Prostate gland (tissue), 2 donors: ENCODE measurements around the gene B4GALT4. TPM values are rescaled to one million over a fixed set of nuclear protein-coding genes. Genes with fewer than 3 reads are reported as not detected.

Experiments used
- DNase-seq: peaks from one replicate; pipeline ENCODE4 v3.0.0-alpha.2; 2019; ENCODE audit warnings: low spot score
- H3K27ac ChIP-seq, 2 donors: fragments of 200-600 bp; sonication (generic); 2 replicates each; pipeline ENCODE4 v1.5.1; 2017 to 2019
- H3K27me3 ChIP-seq: fragments of 200-600 bp; sonication (generic); replicated peaks from 2 replicates; pipeline ENCODE4 v1.5.1; 2019; ENCODE audit not compliant: insufficient read depth
- H3K36me3 ChIP-seq, 2 donors: fragments of 200-600 bp; sonication (generic); 1 replicate in 1 of 2; 2 replicates in 1 of 2; pipeline versions ENCODE4 v1.5.1 to v1.8.1; 2017 to 2019
- H3K4me1 ChIP-seq: fragments of 200-600 bp; sonication (generic); replicated peaks from 2 replicates; pipeline ENCODE4 v1.5.1; 2019
- H3K4me3 ChIP-seq, 2 donors: fragments of 200-600 bp; sonication (generic); 2 replicates each; pipeline ENCODE4 v1.5.1; 2017 to 2019
- H3K9me3 ChIP-seq: fragments of 200-600 bp; sonication (generic); 2 replicates; pipeline ENCODE4 v1.5.1; 2017
- POLR2A ChIP-seq: fragments of 450-650 bp; IDR thresholded peaks from one replicate; pipeline ENCODE4 v1.6.1; 2016; ENCODE audit warnings: antibody characterized with exemption, mild to moderate bottlenecking
- POLR2AphosphoS5 ChIP-seq: sonication (generic); formaldehyde crosslinking; IDR thresholded peaks from one replicate; pipeline ENCODE4 v1.6.1; 2017; ENCODE audit warnings: antibody characterized with exemption
- WGBS: methylation state at CpG from one replicate; pipeline ENCODE4 v1.1.5; 2018; 5-methylcytosine and 5-hydroxymethylcytosine counted together
- intact Hi-C: fragments of 100-400 bp; cut with DNase I; formaldehyde crosslinking; loops from one replicate; pipeline ENCODE4 v1.14.2; 2022
- total RNA-seq, 2 donors: library from RNA; depleted of rRNA; stranded (reverse); fragments of >200 nt; gene quantifications; one replicate each; pipeline ENCODE4 v1.1.0, GENCODE V29; 2016
- TF ChIP-seq, protein P1 (sequence below), 4 experiments: fragments of 200-600 bp in 2 of 4; fragments of 450-650 bp in 2 of 4; sonication (generic) in 2 of 4; IDR thresholded peaks; 1 replicate in 3 of 4; 2 replicates in 1 of 4; pipeline ENCODE4 v1.5.1; 2016 to 2019; ENCODE audit warnings: antibody characterized with exemption in 4 of 4, mild to moderate bottlenecking in 2 of 4, moderate library complexity in 2 of 4

Gene B4GALT4
- total RNA-seq, 2 donors from 2014 or later = 12.8 to 19.0 TPM

DNA sequence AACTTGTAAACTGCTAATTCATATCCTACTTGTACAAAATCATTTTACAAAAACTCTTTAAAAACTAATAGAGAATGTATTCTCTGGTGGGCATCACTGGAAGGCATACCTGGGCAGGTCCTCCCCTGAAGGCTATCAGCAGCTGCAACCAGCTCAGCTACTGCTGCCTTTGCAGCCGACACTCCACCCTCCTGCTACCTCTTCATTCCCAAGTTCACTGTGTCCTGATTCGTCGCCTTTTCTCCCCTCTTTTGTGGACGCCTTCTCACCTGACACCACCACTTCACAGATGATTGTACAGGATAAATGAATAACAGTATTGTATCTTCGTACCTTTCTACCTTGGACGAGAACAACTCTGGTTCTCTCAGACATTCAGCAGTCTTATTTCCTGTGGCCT, 28.9 kb downstream of the B4GALT4 start:
- 79% methylated on average over 6 of the region's 6 CpGs for WGBS
- intact Hi-C loops = no loop called here
- Histone ChIP-seq H3K9me3 (no peaks in the 10 kb centered on the region), H3K27me3 (no peaks in the 10 kb centered on the region), H3K4me1 (no peaks in the 10 kb centered on the region), H3K4me3 (no peak overlapping the region), H3K36me3 (no peaks in the 10 kb centered on the region), H3K27ac (no peak overlapping the region)
- DNase-seq = no peak
- TF ChIP-seq POLR2A (no peak), POLR2AphosphoS5 (no peak)
- TF ChIP-seq, protein P1, sequence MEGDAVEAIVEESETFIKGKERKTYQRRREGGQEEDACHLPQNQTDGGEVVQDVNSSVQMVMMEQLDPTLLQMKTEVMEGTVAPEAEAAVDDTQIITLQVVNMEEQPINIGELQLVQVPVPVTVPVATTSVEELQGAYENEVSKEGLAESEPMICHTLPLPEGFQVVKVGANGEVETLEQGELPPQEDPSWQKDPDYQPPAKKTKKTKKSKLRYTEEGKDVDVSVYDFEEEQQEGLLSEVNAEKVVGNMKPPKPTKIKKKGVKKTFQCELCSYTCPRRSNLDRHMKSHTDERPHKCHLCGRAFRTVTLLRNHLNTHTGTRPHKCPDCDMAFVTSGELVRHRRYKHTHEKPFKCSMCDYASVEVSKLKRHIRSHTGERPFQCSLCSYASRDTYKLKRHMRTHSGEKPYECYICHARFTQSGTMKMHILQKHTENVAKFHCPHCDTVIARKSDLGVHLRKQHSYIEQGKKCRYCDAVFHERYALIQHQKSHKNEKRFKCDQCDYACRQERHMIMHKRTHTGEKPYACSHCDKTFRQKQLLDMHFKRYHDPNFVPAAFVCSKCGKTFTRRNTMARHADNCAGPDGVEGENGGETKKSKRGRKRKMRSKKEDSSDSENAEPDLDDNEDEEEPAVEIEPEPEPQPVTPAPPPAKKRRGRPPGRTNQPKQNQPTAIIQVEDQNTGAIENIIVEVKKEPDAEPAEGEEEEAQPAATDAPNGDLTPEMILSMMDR (IDR thresholded peaks at IDR 0.05) = no peak

DNA sequence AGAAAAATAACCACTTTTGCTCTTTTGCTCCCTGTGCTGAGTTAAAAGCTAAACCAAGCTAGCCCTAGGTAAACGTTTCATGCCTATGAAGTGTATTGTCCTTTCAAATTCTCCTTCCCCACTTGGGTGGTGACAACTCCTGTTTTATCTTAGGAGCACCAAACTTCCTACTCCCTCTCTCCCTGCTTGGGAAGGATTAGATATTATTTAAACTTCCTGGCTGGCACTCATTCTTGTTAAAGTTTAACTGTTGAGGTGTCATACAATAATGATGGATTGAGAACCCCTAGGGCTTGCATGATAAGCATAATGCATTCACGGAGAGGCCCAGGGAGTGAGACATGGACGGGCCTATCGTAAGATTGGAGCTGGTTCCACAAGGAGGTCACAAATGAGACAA, 29.5 kb downstream of the B4GALT4 start:
- 37% methylated on average over 4 of the region's 4 CpGs for WGBS
- intact Hi-C loops = no loop called here
- DNase-seq = no peak

DNA sequence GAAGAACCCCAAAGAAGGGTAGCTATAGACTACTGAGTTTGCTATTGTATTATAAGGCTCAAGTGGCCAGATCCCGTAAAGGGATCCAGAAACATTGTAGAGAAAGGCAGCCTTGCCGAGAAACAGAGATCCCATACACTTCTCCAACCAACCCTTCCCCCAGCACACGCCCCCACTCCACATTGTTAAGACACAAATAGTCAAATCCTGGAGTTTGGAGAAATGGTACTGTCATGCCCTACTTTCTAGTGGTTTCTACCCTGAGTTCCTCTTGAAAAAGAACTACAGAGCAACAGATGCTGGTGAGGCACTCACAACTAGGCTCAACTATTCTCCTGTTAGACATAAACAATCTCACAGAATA, 33.2 kb downstream of the B4GALT4 start:
- intact Hi-C loops = no loop called here
- Histone ChIP-seq H3K9me3 (no peaks in the 10 kb centered on the region), H3K4me1 (no peaks in the 10 kb centered on the region), H3K27ac (no peak overlapping the region), H3K4me3 (no peak overlapping the region), H3K27me3 (no peaks in the 10 kb centered on the region), H3K36me3 (no peaks in the 10 kb centered on the region)
- TF ChIP-seq, protein P1 (IDR thresholded peaks at IDR 0.05) = no peak
- TF ChIP-seq POLR2AphosphoS5 = no peak
- TF ChIP-seq POLR2A = no peak
- no peak for DNase-seq
- WGBS = 86% methylated on average over 3 of the region's 3 CpGs

More for the DNA sequence above, 29.5 kb downstream of the B4GALT4 start:
- Histone ChIP-seq H3K4me3 (no peak overlapping the region), H3K36me3 (no peaks in the 10 kb centered on the region), H3K27ac (no peak overlapping the region), H3K4me1 (no peaks in the 10 kb centered on the region), H3K27me3 (no peaks in the 10 kb centered on the region), H3K9me3 (no peaks in the 10 kb centered on the region)
- TF ChIP-seq, protein P1 (IDR thresholded peaks at IDR 0.05) = no peak
- no peak for TF ChIP-seq POLR2A
- no peak for TF ChIP-seq POLR2AphosphoS5

DNA sequence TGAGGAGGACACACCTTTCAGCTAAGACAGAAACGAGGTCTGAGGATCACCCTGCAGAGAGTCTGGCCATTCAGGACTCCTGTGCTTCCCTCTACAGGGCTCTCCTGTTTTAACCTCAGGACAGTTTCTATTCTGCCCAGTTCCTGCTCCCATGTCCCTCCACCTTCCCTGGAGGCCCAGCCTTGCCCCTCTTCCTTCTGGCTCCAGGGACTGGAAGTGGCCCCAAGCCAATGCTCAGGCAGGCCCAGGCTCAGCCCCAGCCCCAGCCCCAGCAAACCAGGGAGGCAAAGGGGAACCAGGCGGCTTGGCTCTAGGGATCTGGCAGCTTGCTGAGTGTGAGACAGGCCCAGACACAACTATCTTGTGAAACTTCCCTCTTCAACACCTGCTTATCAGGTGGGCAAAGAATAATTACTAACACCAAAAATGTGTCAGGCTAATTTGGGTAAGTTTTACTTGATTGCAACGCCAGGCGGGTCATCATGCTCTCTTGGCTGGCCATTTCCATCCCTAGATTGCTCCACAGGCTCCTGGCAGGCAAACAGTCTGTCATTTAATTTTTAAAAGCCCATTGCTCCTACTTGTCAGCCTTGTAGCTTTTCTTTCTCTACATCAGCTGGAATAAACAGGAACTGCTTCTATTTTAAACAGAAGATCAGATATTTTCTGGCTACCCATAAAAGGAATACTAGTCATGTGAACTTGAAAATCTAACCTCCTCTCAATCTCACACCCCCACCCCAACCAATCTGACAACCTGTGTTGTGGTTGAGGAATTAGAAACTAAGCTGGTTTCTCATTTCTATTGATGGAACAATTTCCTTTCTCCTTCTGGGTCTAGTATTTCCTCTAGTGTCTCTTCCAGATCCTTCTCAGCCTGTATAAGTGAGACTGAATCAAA, 33.8 kb downstream of the B4GALT4 start:
- DNase-seq = peak; percentile 8
- no peak overlapping the region for H3K4me3 ChIP-seq

DNA sequence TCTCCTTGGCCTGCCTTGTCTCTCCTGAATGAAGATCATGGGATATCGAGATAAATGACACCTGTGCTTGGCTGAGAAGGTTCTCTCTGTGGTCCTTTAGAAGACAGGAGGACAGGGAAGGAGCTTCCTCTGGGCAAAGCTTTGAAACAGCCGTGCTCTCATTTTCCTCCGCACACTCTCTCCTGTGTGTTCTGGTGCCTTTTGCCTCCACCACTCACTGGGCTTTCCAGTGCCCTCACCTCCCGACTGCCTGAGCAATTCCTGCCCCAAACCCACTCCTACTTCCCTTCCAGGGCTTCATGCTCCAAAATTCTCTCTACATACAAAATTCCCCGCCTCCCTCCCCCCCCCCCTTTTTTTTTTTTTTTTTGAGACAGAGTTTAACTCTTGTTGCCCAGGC, 35.0 kb downstream of the B4GALT4 start:
- TF ChIP-seq, protein P1 (IDR thresholded peaks at IDR 0.05) = no peak
- TF ChIP-seq POLR2A (no peak), POLR2AphosphoS5 (no peak)
- 78% methylated on average over 5 of the region's 5 CpGs for WGBS
- Histone ChIP-seq H3K9me3 (no peaks in the 10 kb centered on the region), H3K4me3 (no peak overlapping the region), H3K36me3 (no peaks in the 10 kb centered on the region), H3K27me3 (no peaks in the 10 kb centered on the region), H3K27ac (no peak overlapping the region), H3K4me1 (no peaks in the 10 kb centered on the region)
- DNase-seq = no peak
- intact Hi-C loops = no loop called here

More for the DNA sequence above, 33.8 kb downstream of the B4GALT4 start:
- Histone ChIP-seq H3K27ac (no peak overlapping the region), H3K36me3 (no peaks in the 10 kb centered on the region), H3K4me1 (no peaks in the 10 kb centered on the region), H3K9me3 (no peaks in the 10 kb centered on the region), H3K27me3 (no peaks in the 10 kb centered on the region)
- intact Hi-C loops = no loop called here
- TF ChIP-seq POLR2A = no peak
- 55% methylated on average over 4 of the region's 4 CpGs for WGBS
